OCI-LY3 (cell line): ENCODE results near the gene KHDC4.

Experiments used
- H2AFZ ChIP-seq: fragments of 200-600, 300-600 bp; shearing (Covaris generic); 2 replicates; pipeline ENCODE4 v1.6.0; 2014; ENCODE audit warnings: antibody characterized with exemption, low read depth, low read length
- H3K27ac ChIP-seq: fragments of 200-600, 300-600 bp; sonication (generic); 2 replicates; pipeline ENCODE4 v1.5.1; 2014; ENCODE audit warnings: mild to moderate bottlenecking, low read length, moderate library complexity, mixed read lengths
- H3K27me3 ChIP-seq: fragments of 200-600, 300-600 bp; sonication (generic); 2 replicates; pipeline ENCODE4 v1.6.1; 2014; ENCODE audit warnings: low read depth, low read length, mixed read lengths
- H3K36me3 ChIP-seq: fragments of 200-600, 300-600 bp; sonication (generic); replicated peaks from 2 replicates; pipeline ENCODE3; 2014; ENCODE audit warnings: low read depth, low read length, mixed read lengths
- H3K4me1 ChIP-seq: fragments of 300-600, 200-600 bp; sonication (generic); 2 replicates; pipeline ENCODE4 v1.6.1; 2014; ENCODE audit warnings: low read length, mixed read lengths
- H3K4me2 ChIP-seq: fragments of 200-600, 300-600 bp; sonication (generic); 2 replicates; pipeline ENCODE4 v1.6.1; 2014; ENCODE audit warnings: low read length, mixed read lengths
- H3K4me3 ChIP-seq: fragments of 300-600, 200-600 bp; sonication (generic); 2 replicates; pipeline ENCODE4 v1.5.1; 2014; ENCODE audit warnings: antibody characterized with exemption, mild to moderate bottlenecking, low read length, moderate library complexity
- H3K79me2 ChIP-seq: fragments of 300-600, 200-600 bp; shearing (Covaris generic); 2 replicates; pipeline ENCODE4 v1.6.1; 2014; ENCODE audit warnings: mild to moderate bottlenecking, low read length, mixed read lengths
- H3K9ac ChIP-seq: fragments of 300-600, 200-600 bp; shearing (Covaris generic); 2 replicates; pipeline ENCODE4 v1.6.0; 2014; ENCODE audit warnings: mild to moderate bottlenecking, low read length, moderate library complexity
- H3K9me3 ChIP-seq: fragments of 200-600, 300-600 bp; shearing (Covaris generic); 2 replicates; pipeline ENCODE4 v1.6.1; 2014; ENCODE audit warnings: low read length, mixed read lengths; ENCODE audit not compliant: insufficient read depth
- H4K20me1 ChIP-seq: fragments of 200-600, 300-600 bp; sonication (generic); 2 replicates; pipeline ENCODE4 v1.6.1; 2016; ENCODE audit warnings: low read length, mixed read lengths; ENCODE audit not compliant: insufficient read depth
- EZH2phosphoT487 ChIP-seq: fragments of 200-600 bp; shearing (Covaris generic); IDR thresholded peaks from 2 replicates; pipeline ENCODE4 v1.6.1; 2018; ENCODE audit warnings: antibody characterized with exemption, mixed run types, low read depth
- TF ChIP-seq, protein P1 (sequence below): fragments of 200-600, 300-600 bp; sonication (generic); IDR thresholded peaks from 2 replicates; pipeline ENCODE4 v1.5.1; 2014; ENCODE audit warnings: antibody characterized with exemption, low read length, low read depth

KHDC4 gene

DNA sequence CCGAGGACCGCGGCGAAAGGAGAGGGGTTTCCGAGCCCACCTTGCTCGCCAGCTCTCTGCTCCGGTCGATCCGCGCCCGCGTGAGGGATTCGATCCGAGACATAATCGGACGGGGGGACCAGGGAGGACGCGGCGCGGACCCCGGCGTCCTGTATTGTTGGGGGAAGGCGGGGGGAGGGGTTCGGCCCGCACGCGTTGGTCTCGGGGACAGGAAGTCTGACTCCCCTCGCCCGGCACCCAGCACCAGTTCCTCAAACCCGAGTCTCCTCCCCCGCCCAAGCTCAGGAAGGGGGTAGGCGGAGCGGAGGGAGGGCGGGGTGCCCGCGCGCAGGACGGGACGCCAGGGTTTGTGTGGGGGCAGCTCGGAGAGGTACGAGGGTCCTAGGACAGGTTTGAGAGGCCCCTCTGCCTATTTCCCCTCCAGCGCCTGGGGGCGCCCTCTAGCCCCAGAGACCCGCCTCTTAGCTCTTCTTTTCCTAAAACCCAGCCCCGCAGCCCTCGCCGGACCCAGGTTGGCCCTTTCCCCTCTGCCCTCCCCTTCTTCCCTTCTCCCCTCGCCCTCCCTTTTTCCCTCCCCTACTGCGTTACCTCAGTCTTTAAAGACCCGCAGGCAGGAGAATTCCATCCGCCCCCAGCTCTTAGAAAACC lies 44.2 kb upstream of the KHDC4 start, which contains the start of gene ARHGEF2:
ARHGEF2 (minus strand) TSS at position 223 of the 648 bp plus-strand sequence; CDS start at position 103, 120 bp downstream.
- Histone ChIP-seq H4K20me1 (peaks cover 41% of the 10 kb centered on the region), H3K4me1 (peaks cover 57% of the 10 kb centered on the region), H3K9ac (peak within 1 kb of the TSS; percentile 100), H3K4me3 (peak within 1 kb of the TSS; percentile 95), H3K36me3 (peaks cover 38% of the 10 kb centered on the region), H3K27me3 (no peaks in the 10 kb centered on the region), H3K4me2 (peak within 1 kb of the TSS; percentile 95), H3K9me3 (no peaks in the 10 kb centered on the region), H2AFZ (no peak within 1 kb of the TSS), H3K79me2 (peaks cover 85% of the 10 kb centered on the region), H3K27ac (peak within 1 kb of the TSS; percentile 89)
- no peak for TF ChIP-seq EZH2phosphoT487
- TF ChIP-seq, protein P1, sequence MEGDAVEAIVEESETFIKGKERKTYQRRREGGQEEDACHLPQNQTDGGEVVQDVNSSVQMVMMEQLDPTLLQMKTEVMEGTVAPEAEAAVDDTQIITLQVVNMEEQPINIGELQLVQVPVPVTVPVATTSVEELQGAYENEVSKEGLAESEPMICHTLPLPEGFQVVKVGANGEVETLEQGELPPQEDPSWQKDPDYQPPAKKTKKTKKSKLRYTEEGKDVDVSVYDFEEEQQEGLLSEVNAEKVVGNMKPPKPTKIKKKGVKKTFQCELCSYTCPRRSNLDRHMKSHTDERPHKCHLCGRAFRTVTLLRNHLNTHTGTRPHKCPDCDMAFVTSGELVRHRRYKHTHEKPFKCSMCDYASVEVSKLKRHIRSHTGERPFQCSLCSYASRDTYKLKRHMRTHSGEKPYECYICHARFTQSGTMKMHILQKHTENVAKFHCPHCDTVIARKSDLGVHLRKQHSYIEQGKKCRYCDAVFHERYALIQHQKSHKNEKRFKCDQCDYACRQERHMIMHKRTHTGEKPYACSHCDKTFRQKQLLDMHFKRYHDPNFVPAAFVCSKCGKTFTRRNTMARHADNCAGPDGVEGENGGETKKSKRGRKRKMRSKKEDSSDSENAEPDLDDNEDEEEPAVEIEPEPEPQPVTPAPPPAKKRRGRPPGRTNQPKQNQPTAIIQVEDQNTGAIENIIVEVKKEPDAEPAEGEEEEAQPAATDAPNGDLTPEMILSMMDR = peak; percentile 48

DNA sequence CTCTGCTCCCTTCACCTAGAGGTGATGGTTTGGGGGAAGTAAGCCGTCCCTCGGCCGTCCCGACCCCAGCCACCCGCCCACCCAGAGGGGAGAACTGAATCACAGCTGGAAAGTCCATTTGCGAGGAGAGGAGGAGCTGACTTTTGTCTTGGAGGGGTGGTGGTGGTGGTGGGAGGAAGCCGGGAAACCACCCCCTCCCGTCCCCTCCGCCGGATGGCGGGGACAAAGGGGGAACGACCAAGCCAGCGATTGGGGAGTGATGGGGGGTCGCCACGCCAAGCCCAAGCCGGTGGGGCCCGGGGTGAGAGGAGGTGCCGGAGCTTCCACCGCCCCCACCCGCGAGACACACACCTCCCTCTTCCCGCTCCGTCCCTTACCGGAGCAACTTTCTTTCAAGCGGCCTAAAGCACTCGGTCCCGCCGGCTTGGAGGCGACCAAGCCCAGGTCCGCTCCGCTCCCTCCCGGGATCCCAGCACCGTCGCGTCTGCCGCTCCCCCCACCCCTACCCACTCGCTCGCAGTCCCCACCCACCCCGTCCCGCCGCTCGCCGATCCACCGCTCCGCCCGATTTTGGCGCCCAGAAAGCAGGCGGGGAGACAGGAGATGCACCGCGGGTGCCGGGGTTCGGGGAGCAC lies 43.6 kb upstream of the KHDC4 start:
- peaks cover 57% of the 10 kb centered on the region for H3K4me1 ChIP-seq
- peaks cover 38% of the 10 kb centered on the region for H3K36me3 ChIP-seq
- H3K79me2 ChIP-seq = peaks cover 92% of the 10 kb centered on the region
- TF ChIP-seq EZH2phosphoT487 = no peak
- TF ChIP-seq, protein P1 = no peak
- H2AFZ ChIP-seq = no peak overlapping the region
- H3K4me3 ChIP-seq = peak overlapping the region; percentile 95
- no peaks in the 10 kb centered on the region for H3K9me3 ChIP-seq
- H4K20me1 ChIP-seq = peaks cover 47% of the 10 kb centered on the region
- peak overlapping the region; percentile 95 for H3K4me2 ChIP-seq
- peak overlapping the region; percentile 100 for H3K9ac ChIP-seq
- no peaks in the 10 kb centered on the region for H3K27me3 ChIP-seq
- peak overlapping the region; percentile 89 for H3K27ac ChIP-seq

DNA sequence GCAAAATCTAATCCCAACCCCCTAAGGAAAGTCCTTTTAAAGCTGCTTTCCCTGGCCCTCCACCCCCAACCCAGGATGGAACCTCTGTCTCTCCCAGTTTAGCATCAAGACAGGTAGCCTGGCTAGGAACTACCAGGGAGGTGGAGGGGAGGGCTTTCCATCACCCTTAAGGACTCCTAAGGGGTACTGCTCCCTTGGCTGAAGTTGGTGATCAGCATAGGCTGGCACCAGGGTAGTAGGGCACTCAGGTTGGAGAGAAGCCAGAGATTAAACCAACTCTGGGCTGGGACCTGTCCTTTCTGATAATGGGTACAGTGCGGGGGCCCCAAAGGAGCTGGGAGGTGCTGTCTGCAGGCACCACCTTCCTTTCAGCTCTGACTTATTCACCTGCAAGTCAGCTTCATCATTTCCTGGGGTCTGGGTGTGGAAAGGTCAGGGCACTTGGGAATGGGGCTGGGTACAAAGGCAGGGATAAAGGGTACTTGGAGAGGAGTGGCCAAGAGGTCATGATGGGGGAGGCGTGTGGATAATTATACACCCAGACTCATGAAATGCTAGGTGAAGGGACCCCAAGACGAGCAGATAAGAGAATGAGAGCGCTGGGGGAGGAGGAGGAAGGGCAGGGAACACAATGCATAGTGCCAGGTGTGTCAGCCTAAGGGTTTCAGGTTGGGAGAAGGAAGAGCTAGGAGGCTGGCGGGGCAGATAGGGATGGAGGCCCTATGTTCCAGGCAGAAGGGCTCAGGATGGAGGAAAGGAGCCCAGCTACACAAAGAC lies 42.9 kb upstream of the KHDC4 start:
- no peaks in the 10 kb centered on the region for H3K9me3 ChIP-seq
- H3K27ac ChIP-seq = peak overlapping the region; percentile 89
- H3K4me3 ChIP-seq = peak overlapping the region; percentile 95
- peaks cover 54% of the 10 kb centered on the region for H4K20me1 ChIP-seq
- peak overlapping the region; percentile 100 for H3K9ac ChIP-seq
- TF ChIP-seq, protein P1 = no peak
- no peak for TF ChIP-seq EZH2phosphoT487
- peaks cover 63% of the 10 kb centered on the region for H3K4me1 ChIP-seq
- H3K27me3 ChIP-seq = no peaks in the 10 kb centered on the region
- H3K4me2 ChIP-seq = peak overlapping the region; percentile 95
- peaks cover 99% of the 10 kb centered on the region for H3K79me2 ChIP-seq
- H3K36me3 ChIP-seq = peaks cover 42% of the 10 kb centered on the region
- H2AFZ ChIP-seq = no peak overlapping the region
